Activated T-helper 1 cell treated with anti-CD3 and anti-CD28 coated beads, Interleukin-12 subunit alpha, Interleukin-12 subunit beta, Interleukin-2, Interleukin-4 antibody, amounts not matched to agents 30 ng/mL and 10 ng/mL and 1 ng/mL, durations not matched to agents 14 hours and 24 hours and 36 hours (primary cell): ENCODE results near the gene PLA2G5. TPM values are rescaled to one million over a fixed set of nuclear protein-coding genes. Genes with fewer than 3 reads are reported as not detected.

Experiments
- DNase-seq: peaks from one replicate; pipeline ENCODE4 v3.0.0; 2021; ENCODE audit warnings: low spot score
- H3K27ac Mint-ChIP-seq: one replicate; pipeline ENCODE4 v1.8.0; 2021; ENCODE audit warnings: mild to moderate bottlenecking, mixed read lengths
- H3K27me3 Mint-ChIP-seq: one replicate; pipeline ENCODE4 v1.8.0; 2022; ENCODE audit warnings: mild to moderate bottlenecking, moderate library complexity, mixed read lengths; ENCODE audit not compliant: insufficient read depth
- H3K36me3 Mint-ChIP-seq: one replicate; pipeline ENCODE4 v1.8.0; 2021; ENCODE audit warnings: low read depth, mixed read lengths
- H3K4me1 Mint-ChIP-seq: one replicate; pipeline ENCODE4 v1.8.0; 2021; ENCODE audit warnings: low read depth, mixed read lengths
- H3K4me3 Mint-ChIP-seq: one replicate; pipeline ENCODE4 v1.8.0; 2021; ENCODE audit warnings: mild to moderate bottlenecking, moderate library complexity, mixed read lengths
- H3K9me3 Mint-ChIP-seq: one replicate; pipeline ENCODE4 v1.8.0; 2021; ENCODE audit warnings: mixed read lengths
- intact Hi-C: fragments of 100-400 bp; cut with micrococcal nuclease; formaldehyde crosslinking; loops from one replicate; pipeline ENCODE4 v1.15.1; 2024
- total RNA-seq: library from RNA; stranded (reverse); gene quantifications from 2 replicates; pipeline ENCODE4 v1.2.3, GENCODE V29; 2022

PLA2G5 gene
- total RNA-seq, 1 donor from 2014 or later = not detected

DNA sequence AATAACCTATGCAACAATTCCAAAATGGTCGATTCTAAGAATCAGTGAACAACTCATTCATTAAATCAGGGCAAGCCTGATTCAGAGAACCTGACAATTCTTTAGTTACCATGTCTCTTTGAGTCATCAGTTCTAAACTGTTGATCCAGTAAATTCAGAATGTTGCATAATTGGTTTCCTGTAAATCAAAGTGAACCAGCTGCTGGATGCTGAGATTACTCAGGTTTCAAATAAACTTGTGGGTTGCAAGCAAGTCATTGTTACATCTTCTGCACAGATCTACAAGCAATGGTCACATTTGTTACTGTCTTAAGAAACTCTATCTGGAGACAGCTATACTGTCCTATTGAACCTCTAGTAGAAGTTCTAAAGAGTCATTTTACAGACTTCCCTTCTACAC is 32.9 kb downstream of the PLA2G5 start:
- Mint-ChIP-seq H3K27ac (no peak overlapping the region), H3K9me3 (no peaks in the 10 kb centered on the region), H3K27me3 (peaks cover 2% of the 10 kb centered on the region), H3K4me3 (no peak overlapping the region), H3K36me3 (no peaks in the 10 kb centered on the region), H3K4me1 (no peaks in the 10 kb centered on the region)
- no peak for DNase-seq
- intact Hi-C loops = no loop called here

- DNase-seq = no peak
- H3K4me3 Mint-ChIP-seq = no peak overlapping the region
These were observed 35.9 kb downstream of the PLA2G5 start for GRCh38 chr1:20105856-20106255.

GRCh38 chr1:20107351-20107750 is 37.4 kb downstream of the PLA2G5 start:
- no peaks in the 10 kb centered on the region for H3K9me3 Mint-ChIP-seq
- H3K4me1 Mint-ChIP-seq = no peaks in the 10 kb centered on the region

More at GRCh38 chr1:20105856-20106255, 35.9 kb downstream of the PLA2G5 start:
- H3K27ac Mint-ChIP-seq = no peak overlapping the region
- no peaks in the 10 kb centered on the region for H3K36me3 Mint-ChIP-seq
- no peaks in the 10 kb centered on the region for H3K4me1 Mint-ChIP-seq
- H3K27me3 Mint-ChIP-seq = peaks cover 4% of the 10 kb centered on the region
- no peaks in the 10 kb centered on the region for H3K9me3 Mint-ChIP-seq
- intact Hi-C loops = no loop called here

DNA sequence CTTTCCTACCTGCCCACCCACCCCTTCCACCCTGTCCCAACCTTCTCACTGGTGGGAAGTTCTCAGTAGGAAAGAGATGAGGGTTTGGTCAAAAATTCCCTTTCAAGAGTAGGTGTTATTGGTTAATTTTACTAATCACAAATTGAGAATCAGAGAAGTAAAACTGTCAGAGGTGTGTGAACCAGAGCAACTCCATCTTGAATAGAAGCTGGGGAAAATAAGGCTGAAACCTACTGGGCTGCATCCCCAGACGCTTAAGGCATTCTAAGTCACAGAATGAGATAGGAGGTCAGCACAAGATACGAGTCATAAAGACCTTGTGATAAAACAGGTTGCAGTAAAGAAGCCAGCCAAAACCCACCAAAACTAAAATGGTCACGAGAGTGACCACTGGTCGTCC is 37.8 kb downstream of the PLA2G5 start:
- Mint-ChIP-seq H3K36me3 (no peaks in the 10 kb centered on the region), H3K27me3 (peaks cover 4% of the 10 kb centered on the region), H3K4me1 (no peaks in the 10 kb centered on the region), H3K4me3 (no peak overlapping the region), H3K27ac (no peak overlapping the region), H3K9me3 (no peaks in the 10 kb centered on the region)
- DNase-seq = no peak
- intact Hi-C loops = no loop called here

More at GRCh38 chr1:20107351-20107750, 37.4 kb downstream of the PLA2G5 start:
- no peak overlapping the region for H3K4me3 Mint-ChIP-seq
- no peaks in the 10 kb centered on the region for H3K36me3 Mint-ChIP-seq
- DNase-seq = no peak
- no peak overlapping the region for H3K27ac Mint-ChIP-seq
- H3K27me3 Mint-ChIP-seq = peaks cover 4% of the 10 kb centered on the region
- intact Hi-C loops = no loop called here

DNA sequence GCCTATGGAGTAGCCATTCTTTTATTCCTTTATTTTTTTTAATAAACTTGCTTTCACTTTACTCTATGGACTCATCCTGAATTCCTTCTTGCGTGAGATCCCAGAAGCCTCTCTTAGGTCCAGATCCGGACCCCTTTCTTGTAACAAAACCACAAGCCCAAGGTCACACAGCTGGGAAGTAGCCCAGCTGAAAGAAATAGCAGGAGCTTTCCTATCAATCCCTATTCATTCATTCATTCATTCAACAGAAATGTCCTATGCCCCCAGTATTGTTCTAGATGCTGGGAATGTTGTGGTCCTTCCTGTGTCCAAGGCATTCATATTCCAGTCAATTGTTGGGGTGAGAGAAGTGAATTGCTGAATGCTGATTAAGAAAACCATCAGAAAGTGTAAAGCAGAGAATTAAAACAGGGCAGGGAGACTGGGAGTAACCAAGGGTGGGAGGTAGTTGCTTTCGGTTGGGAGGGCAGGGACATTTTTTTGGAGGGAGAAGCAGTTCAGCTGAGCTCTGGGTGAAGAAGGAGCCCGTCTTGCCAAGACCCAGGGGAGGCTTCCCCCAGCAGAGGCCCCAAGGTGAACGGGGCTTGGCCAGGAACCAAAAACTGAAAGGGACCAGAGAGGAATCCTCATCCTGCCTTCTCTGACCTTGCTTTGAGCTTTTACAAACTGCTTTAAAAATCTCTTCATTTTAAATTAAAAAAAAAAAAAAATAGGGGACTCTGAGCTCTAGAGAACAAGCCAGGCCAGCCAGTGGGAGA is 38.6 kb downstream of the PLA2G5 start:
- no peak for DNase-seq
- no peaks in the 10 kb centered on the region for H3K9me3 Mint-ChIP-seq
- H3K36me3 Mint-ChIP-seq = no peaks in the 10 kb centered on the region
- H3K27me3 Mint-ChIP-seq = peaks cover 3% of the 10 kb centered on the region
- no peaks in the 10 kb centered on the region for H3K4me1 Mint-ChIP-seq
- no peak overlapping the region for H3K4me3 Mint-ChIP-seq
- intact Hi-C loops = no loop called here
- no peak overlapping the region for H3K27ac Mint-ChIP-seq

DNA sequence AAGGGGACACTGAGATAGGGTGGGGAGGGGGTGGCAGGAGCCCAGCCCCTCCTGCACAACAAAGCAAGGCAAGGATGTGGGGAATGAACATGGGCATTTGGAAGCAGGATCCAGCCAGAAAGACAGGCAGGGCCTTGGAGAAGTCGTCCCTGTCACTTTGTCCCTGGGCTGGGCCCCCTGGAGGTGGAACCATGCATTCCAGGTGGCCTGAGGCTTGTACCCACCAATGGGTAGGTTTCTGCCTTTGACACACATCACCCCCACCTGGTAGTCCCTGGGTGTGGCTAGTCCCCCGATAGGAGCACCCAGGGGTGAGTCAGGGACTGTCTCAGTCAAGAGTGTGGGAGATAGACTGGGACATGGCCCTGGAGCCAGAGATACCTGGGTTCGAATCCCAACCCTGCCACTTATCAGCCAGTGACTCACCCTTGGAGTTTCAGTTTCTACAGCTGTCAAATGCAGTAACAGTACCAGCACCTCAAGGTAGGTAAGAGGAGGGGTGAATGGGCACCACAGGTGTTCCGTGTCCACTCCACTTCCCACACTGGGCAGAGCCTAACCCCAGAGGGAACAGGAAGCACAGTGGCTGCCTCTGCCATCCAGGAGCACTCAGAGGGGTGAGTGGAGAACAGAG is 39.3 kb downstream of the PLA2G5 start:
- Mint-ChIP-seq H3K36me3 (no peaks in the 10 kb centered on the region), H3K4me1 (no peaks in the 10 kb centered on the region), H3K27ac (no peak overlapping the region), H3K4me3 (no peak overlapping the region), H3K27me3 (peaks cover 2% of the 10 kb centered on the region), H3K9me3 (no peaks in the 10 kb centered on the region)
- no peak for DNase-seq
- intact Hi-C loops = no loop called here

GRCh38 chr1:20110679-20111078 is 40.7 kb downstream of the PLA2G5 start:
- H3K4me1 Mint-ChIP-seq = no peaks in the 10 kb centered on the region
- H3K27ac Mint-ChIP-seq = no peak overlapping the region
- no peaks in the 10 kb centered on the region for H3K9me3 Mint-ChIP-seq
- H3K4me3 Mint-ChIP-seq = no peak overlapping the region
- no peak for DNase-seq
- intact Hi-C loops = no loop called here
- no peaks in the 10 kb centered on the region for H3K36me3 Mint-ChIP-seq
- peaks cover 4% of the 10 kb centered on the region for H3K27me3 Mint-ChIP-seq

DNA sequence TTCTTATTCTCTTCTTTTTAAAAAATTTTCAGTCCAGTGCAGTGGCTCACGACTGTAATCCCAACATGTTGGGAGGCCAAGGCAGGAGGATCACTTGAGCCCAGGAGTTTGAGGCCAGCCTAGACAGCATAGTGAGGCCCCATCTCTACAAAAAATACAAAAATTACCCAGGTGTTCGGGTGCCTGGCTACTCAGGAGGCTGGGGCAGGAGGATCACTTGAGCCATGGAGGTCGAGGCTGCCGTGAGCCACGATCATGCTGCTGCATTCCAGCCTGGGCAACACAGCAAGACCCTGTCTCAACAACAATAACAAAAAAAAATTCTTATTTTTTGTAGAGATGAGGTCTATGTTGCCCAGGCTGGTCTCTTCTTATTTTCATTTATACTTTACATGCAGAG is 41.5 kb downstream of the PLA2G5 start:
- peaks cover 4% of the 10 kb centered on the region for H3K27me3 Mint-ChIP-seq
- intact Hi-C loops = no loop called here
- H3K4me3 Mint-ChIP-seq = no peak overlapping the region
- no peak for DNase-seq
- no peaks in the 10 kb centered on the region for H3K9me3 Mint-ChIP-seq
- no peaks in the 10 kb centered on the region for H3K4me1 Mint-ChIP-seq
- H3K36me3 Mint-ChIP-seq = no peaks in the 10 kb centered on the region
- H3K27ac Mint-ChIP-seq = no peak overlapping the region

GRCh38 chr1:20112279-20113000 is 42.4 kb downstream of the PLA2G5 start:
- no peak overlapping the region for H3K27ac Mint-ChIP-seq
- H3K36me3 Mint-ChIP-seq = no peaks in the 10 kb centered on the region
- intact Hi-C loops = no loop called here
- no peak overlapping the region for H3K4me3 Mint-ChIP-seq
- peaks cover 4% of the 10 kb centered on the region for H3K27me3 Mint-ChIP-seq
- no peaks in the 10 kb centered on the region for H3K9me3 Mint-ChIP-seq
- no peak for DNase-seq
- no peaks in the 10 kb centered on the region for H3K4me1 Mint-ChIP-seq

DNA sequence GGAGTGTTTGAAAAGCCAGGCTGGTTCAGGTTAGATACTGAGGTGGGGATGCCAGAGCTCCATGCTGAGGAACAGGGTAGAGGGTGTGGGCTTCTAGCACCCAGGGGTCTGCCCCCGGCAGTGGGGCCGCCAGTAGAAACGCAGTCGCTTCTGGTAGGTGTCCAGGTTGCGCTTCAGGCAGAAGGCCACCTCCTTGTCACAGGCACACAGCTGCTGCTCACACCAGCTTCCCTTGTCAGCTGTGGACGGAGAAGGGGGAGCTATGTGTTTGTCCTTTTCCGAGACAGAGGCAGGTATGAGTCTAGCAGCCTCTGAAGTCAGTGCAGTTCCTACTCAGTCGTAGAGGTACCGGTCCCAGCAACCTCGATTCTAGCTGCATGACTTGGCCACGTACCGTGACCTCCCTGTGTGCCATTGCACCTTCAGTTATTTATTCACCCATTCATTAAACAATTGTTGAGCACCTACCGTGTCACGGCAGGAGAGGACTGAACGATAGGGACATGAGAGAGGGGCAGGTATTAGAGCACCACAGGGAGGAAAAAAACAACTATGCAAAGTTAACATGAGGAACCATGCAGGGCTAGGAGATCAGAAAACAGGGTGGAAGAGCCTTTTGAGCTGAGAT is 44.1 kb downstream of the PLA2G5 start:
- no peak for DNase-seq
- peaks cover 4% of the 10 kb centered on the region for H3K27me3 Mint-ChIP-seq
- H3K4me1 Mint-ChIP-seq = no peaks in the 10 kb centered on the region
- H3K27ac Mint-ChIP-seq = no peak overlapping the region
- intact Hi-C loops = no loop called here
- no peaks in the 10 kb centered on the region for H3K9me3 Mint-ChIP-seq
- H3K4me3 Mint-ChIP-seq = no peak overlapping the region
- H3K36me3 Mint-ChIP-seq = no peaks in the 10 kb centered on the region

- Mint-ChIP-seq H3K9me3 (no peaks in the 10 kb centered on the region), H3K27me3 (peaks cover 4% of the 10 kb centered on the region), H3K27ac (no peak overlapping the region), H3K4me1 (no peaks in the 10 kb centered on the region), H3K4me3 (no peak overlapping the region), H3K36me3 (no peaks in the 10 kb centered on the region)
- DNase-seq = no peak
- intact Hi-C loops = no loop called here
These were observed 45.5 kb downstream of the PLA2G5 start for GRCh38 chr1:20115479-20115878.

- no peak overlapping the region for H3K4me3 Mint-ChIP-seq
- H3K27me3 Mint-ChIP-seq = peaks cover 4% of the 10 kb centered on the region
- H3K4me1 Mint-ChIP-seq = no peaks in the 10 kb centered on the region
- intact Hi-C loops = no loop called here
- H3K9me3 Mint-ChIP-seq = no peaks in the 10 kb centered on the region
- no peak for DNase-seq
- no peaks in the 10 kb centered on the region for H3K36me3 Mint-ChIP-seq
- H3K27ac Mint-ChIP-seq = no peak overlapping the region
These were observed 45.9 kb downstream of the PLA2G5 start for GRCh38 chr1:20115916-20116315.

GRCh38 chr1:20117236-20117635 is 47.2 kb downstream of the PLA2G5 start:
- intact Hi-C loops = no loop called here
- Mint-ChIP-seq H3K4me1 (no peaks in the 10 kb centered on the region), H3K36me3 (no peaks in the 10 kb centered on the region), H3K27ac (no peak overlapping the region), H3K9me3 (no peaks in the 10 kb centered on the region), H3K4me3 (no peak overlapping the region), H3K27me3 (peaks cover 4% of the 10 kb centered on the region)
- DNase-seq = no peak
